ENCODE data around the gene GRAMD2A.

Gene GRAMD2A

DNA sequence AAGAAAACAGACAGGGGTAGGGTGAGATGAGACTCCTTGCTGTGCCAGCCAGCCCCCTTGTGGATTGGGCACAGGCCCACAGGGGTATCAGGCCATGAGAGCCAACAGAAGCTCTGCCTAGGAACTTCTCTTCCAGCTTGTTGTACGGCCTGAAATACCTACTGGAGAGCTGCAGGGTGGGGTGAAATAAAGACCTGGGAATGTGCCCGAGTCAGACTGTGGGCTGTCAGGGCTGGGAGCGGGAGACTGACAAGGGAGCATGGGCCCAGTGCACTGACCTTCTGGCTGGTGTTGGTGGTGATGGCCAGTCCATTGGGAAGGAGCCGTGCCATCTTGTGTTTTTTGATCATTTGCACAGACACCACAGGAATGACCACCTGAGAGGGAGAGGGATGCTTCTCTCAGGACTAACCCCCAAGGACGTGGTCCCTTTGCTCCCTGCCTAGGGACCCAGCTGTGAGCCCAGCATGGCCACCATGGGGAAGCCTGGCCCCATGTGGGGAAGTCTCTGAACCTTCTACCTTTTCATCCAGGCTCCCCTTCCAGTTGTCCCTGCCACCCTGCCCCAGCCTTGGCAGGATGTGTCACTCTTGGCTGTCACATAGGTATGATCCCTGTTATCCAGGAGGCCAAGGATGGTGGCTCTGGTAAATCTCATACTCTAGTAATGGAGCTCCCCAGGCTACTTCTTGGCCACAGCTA lies 30.7 kb downstream of the GRAMD2A start:
- DNase-seq: no peak

DNA sequence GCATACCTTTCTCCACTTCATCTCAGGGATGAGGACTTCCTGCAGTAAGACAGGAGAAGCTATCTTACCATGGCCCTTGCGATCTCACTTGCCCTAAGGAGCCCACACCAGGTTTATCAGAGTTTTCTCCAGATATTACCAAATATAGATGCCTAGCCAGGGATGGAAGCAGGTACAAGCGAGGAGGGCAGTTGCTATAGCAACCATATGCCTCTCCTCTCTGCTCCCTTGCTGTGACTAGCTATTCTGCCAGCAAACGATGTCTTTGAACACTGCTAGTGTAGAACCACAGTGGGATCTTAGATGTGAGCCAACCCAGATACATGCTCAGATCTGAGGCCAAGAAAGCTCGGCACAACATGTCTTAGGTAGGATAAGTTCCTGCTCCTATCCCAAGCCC lies 33.9 kb downstream of the GRAMD2A start:
- no peak for DNase-seq

DNA sequence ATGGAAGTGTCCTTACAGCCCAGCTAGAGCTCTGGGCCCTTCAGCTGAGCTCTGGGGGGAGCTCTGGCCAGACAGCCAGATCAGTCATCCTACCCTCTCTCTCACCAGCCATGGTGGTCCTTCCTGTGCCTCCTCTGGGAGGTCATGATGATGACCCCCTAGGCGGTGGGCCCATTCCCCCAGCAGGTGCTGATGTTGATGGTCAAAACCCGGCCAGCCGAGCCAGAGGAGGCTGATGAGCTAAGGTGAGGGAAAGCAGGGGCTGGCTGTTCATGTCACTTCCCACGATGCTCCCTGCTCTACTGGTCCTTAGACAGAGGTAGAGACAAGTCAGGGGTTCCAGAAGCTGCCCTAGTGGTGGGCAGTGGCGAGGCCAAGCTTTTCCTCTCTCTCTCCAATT lies 35.0 kb downstream of the GRAMD2A start:
- no peak for DNase-seq

DNA sequence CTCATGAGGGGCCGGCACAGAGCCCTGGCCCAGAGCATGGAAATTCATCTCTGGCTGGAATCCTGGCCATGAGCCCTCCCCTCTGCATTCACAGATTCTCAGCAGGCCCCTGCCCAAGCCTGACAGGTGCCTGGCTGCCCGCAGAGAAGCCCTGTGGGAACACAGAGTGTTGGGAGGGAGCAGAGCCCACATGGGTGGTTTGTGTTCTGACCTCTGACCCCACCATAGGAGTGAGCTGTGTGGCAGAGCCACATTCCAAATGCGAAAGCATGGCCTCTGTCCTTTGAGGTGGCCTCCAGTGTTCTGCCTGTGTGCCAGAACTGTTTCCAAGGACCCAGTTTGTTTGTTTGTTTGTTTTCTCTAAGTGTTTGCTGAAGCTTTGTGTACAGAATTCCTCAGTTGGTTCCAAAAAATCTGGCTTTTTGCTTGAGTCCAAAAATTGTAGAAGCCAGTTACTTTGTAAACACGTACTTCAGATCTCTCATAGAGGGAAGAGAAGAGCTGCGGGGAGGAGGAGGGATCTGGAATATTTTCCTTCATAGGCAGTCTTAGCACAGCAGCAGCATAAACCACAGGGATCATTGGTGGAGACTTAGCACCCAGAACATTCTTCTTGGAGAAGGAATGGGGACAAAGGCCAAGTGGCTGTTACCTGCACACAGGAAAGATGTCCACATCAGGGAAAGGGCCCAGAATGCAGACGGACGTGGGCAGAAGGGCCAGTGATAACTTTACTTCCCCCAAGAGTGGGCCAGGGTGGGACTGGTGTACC lies 36.0 kb downstream of the GRAMD2A start:
- no peak for DNase-seq

DNA sequence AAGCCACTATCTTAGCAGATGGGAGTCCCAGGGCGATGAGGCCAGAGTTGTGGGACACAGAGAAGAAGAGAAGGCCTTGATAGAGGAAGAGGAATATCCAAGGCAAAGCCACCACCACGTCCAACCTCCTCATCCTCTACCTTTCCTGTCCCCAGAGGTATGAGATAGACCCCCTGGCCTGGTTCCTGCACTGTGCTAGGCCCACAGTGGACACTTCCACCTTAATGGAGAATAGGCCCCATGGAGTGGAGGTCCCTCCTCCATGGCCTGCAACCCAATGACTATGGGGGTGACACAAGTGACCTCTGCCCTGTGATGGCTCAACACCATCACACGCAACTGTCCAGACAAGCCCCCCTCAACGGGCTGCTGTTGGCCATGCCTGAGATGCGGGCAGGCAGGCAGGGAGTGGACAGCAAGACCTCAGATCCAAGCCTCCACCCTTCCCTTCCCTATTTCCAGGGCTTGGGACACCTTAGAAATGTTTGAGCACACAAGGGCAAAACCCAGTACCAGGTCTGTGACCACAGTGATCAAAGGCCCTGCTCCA lies 36.8 kb downstream of the GRAMD2A start:
- DNase-seq: no peak

DNA sequence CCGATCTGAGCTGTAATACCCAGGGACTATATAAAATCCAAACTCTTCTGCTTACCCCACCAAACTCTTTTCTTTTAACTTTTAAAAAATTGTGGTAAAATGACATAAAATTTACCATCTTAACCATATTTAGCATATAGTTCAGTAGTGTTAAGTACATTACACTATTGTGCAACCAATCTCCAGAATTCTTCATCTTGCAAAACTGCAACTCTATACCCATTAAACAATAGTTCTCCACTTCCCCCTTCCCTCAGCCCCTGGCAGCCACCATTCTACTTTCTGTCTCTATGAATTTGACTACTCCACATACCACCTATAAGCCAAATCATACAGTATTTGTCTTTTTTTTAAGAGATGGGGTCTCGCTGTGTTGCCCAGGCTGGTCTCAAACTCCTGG lies 40.7 kb downstream of the GRAMD2A start:
- DNase-seq: no peak

DNA sequence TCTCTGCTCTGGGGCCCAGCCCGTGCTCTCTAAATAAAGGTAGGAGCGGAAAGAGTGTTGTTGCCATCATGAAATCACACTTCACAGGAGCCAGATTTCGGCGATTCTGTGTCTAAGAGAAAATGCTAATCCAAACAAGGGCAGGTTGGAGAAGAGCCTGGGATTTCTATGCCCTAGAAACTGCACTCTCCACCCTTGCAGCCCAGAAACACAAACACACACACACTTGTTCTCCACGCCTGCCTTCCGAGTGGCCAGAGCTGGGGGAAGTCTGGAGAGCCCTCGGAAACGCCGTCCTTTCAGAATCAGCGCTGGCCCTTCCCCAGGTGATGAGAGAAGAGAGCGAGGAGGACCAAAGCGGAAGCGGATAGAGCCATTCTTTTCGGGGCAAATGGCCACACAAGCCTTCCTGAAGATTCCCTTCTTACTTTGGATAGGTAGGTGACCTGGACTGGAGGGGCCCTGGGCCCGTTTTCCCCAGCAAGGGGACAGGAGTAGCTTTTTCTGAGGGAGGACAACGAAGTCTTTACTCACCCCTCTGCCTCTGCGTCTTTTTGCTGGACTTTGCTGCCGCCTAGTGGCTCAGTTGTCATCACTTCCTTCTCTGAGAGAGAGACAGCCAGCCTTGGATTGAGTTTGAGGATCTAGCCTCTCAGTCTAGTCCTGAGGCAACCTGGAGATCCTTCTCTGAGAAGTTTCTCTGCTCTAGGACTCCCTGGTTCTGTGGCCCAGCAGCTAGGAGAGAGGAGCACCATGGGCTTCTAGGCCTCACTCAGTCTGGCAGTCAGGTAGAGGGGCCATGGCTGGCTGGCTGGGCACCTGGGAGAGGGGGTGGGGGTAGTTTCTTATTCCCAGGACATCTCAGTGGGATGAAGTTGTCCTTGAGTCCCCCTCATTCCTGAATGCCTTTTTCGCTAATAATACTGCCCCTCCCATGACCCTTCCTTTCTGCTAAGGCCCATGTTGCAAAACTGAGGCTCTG lies 41.7 kb downstream of the GRAMD2A start:
- DNase-seq: peak; percentile 71

DNA sequence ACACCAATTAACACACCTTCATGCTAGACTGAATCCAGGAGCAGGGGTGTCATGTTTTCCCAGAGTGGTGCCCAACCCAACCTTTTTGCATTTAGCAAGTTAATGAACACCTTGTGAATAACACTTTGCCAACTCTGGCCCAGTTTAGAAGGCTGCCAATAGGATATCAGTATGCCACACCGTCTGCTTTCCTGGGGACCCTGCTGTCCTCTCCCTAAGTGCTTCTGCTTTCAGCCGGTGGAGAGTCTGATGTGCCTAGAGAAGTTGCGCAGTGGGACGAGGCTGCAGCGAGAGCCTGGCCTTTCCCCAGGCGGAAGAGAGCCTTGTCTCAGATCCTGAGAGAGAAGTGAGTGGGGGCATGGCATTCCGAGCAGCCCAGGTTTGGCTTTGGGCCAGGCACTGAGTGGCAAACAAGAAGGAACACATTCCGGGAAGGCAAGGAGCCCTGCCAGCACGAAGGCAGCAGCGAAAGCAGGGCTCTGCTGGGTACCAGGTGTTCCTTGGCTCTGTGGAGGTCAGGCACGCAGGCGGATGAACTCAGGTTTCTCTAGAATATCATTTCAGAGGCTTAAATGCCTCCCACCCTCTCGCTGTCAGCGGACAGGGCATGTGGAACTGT lies 42.5 kb downstream of the GRAMD2A start:
- DNase-seq: peak; percentile 17

DNA sequence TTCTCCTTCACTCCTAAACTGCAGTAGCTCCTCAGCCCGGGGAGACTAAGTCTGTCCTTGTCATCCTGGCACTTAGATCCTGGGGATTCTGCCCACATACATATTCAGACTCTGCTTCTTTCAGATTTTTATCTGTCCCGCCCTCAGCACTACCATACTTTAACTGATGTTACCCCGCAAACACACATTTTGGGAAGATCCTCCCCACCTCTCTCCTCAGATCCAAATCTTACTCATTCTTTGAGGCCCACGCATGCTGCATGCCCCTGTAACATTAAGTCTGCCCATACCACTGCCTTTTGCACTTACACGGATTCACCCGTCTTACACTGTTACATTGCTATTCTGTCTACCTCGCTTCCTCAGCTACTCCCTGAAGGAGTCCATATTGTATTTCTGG lies 43.3 kb downstream of the GRAMD2A start:
- no peak for DNase-seq

DNA sequence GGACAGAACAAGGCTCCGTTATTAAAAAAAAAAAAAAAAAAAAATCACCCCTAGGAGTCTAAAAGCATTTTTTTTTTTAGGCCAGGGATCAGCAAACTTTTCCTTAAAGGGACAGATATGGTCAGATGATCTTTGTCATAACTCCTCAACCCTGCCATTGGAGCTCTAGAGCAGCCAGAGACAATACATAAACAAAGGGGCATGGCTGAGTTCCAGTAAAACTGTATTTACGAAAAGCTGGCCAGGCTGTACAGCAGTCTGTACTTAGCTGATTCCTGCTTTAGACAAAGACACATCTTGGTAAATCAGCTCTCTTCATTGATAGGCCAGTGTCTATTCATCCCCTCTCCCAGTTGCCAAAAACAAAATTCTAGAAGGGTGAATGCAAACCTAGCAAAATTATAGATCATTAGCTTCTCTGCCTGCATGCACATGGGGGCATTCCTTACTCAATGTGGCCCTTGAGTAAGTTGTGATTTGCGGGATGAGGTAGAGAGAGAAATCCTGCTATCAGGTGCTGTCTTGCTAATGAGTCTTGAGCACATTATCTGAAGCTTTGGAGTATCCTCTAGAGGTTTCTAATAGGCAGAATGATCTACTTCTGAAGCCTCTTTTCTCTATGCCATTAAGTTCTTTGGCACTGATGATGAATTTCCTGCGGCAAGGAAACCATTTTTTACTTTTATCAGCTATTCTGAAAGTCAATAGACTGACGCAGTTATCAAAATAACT lies 44.2 kb downstream of the GRAMD2A start:
- peak; percentile 2 for DNase-seq

DNA sequence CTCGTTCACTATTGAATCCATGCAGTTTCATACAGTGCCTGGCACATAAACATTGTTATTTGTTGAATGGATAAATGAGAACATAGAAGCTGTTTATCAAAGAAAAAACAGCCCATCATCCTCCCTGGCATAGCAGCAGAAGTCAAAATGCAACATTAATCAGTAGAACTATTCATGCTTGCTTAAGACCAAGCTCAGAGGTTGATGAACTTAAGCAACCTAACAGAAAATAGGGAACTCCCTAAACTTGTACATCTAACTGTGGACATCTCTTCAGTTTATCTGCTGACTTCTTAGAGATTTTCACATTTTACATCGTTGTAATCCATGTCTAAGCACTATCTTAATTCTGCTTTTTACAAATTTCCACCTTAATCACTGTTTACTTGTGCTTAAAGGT lies 50.2 kb downstream of the GRAMD2A start:
- no peak for DNase-seq

DNA sequence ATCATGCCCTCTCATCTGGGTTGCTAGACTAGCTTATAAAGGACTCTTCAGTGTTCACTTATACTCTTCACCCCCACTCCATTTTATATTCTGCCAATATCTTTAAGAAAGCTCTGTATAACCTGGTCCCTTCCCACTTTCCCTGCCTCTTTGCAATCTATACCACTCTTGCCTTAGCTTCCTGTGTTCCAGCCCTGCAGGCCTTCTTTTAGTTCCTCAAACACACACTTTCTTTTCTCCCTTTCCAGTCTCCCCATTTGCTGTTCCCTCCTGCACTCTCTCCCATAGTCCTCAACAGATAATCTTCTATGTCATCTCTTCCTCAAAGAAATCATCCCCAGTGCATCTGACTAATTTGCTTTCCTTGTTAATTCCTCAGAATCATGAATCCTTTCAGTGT lies 50.7 kb downstream of the GRAMD2A start:
- no peak for DNase-seq

DNA sequence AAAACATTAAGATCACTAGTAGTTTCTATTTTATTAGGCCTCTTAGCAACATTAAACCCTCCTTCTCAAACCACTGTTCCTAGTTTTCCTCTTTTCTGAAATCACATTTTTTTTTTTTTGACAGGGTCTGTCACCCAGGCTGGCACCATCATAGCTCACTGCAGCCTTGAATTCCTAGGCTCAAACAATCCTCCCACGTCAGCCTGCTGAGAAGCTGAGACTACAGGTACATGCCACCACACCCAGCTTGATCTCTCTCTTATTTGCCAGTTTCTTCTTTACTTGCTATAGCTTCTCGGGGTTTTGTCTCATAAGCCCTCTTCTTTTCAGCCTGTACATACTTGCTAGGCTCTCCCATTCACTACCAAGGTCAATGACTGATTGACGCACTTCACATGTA lies 51.4 kb downstream of the GRAMD2A start:
- no peak for DNase-seq

DNA sequence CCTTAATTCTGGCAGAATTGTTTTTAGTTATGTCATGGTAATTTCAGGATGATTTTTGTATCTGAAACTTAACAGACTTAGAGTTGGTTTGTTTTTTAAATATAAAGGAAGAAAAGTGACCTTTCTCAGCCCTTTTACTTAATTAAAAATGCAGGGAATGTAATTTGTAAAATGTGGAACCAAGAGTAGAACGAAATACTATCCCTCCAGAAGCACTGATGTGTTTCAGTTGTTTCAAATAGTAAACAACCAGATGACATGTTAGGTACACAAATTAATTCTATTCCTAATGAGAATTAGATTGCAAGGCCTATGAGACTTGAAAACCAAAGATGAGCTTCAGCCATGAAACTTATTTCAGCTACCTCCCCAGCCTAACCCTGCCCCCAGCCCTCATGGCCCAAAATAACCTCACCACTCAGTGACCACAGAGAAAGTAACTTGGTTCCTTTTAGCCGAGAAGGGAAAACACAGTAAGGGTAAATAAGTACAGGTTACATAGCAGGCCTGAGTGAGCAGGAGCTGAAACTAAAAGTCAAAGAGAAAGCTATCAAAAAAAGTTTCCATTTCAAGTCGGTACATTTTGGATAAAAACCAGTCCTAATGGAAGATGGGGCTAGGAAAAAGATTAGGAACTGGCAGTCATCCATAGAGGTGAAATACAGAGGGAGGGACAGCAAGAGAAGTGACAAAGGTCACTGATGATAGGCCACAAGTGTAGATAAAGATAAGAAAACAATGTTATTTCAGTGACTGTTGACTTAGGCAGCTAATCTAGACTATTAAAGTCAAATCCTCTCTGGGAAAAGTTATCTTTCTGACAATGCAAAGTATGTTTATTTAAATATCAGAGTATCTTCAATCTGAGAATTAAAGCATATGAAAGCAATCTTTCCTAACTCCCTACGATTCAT lies 56.2 kb downstream of the GRAMD2A start:
- DNase-seq: no peak

DNA sequence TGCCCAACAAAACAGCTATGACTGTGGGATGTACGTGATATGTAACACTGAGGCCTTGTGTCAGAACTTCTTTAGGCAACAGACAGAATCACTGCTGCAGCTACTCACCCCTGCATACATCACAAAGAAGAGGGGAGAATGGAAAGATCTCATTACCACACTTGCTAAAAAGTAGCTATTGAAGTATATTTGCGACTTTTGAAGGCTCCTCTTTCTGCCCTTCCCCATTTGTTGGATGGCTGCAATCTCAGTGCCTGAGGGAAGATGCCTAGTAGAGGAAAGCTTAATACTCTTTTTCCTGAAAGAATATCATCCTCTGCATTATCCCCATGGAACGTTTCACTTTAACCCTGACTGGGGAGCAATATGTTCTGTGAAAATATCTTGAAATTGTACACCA lies 57.5 kb downstream of the GRAMD2A start:
- no peak for DNase-seq

DNA sequence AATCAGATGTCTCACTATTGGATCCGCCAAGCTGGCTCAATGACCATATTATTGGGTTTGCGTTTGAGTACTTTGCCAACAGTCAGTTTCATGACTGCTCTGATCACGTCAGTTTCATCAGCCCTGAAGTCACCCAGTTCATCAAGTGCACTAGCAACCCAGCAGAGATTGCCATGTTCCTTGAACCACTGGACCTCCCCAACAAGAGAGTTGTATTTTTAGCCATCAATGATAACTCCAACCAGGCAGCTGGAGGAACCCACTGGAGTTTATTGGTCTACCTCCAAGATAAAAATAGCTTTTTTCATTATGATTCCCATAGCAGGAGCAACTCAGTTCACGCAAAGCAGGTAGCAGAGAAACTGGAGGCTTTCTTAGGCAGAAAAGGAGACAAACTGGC lies 57.9 kb downstream of the GRAMD2A start:
- DNase-seq: no peak

DNA sequence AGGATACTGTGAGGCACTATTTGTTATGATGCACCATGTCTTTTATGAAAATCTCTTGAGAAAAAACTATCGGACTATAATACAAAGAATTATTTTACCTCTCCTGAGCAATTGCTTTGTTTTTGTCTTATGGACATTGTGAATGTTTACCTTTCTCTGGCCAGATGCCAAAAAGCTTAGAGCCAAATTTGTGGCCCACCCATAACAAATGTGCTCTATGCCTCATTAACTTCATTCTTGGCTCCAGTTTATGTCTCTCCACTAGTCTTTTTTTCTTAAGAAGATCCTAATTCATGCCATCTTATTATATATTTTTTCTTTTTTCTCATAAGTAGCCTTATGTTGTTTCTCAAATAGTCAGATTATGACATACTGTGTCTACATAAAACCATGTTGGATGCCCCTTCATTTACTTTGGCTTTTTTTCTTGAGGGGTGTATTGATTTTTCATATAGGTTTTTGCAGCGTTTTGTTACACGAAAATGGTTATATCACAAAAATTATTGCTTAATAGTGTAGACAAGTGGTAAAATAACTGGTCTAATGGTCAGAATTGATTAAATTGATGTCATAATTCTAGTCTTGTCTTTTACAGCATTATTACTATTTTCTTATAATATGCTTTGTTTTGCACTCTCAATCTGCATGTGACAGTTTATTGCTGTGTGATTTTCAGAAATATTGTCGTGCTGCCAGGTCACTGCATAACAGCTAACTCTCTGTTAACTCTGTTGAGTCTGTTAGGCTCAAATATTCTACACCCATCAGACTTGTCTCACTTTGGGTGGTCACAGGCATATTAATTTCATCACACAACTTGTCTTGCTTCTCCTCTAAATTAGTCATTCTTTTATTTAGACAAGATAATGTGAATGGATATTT lies 61.2 kb downstream of the GRAMD2A start:
- peak; percentile 75 for DNase-seq

DNA sequence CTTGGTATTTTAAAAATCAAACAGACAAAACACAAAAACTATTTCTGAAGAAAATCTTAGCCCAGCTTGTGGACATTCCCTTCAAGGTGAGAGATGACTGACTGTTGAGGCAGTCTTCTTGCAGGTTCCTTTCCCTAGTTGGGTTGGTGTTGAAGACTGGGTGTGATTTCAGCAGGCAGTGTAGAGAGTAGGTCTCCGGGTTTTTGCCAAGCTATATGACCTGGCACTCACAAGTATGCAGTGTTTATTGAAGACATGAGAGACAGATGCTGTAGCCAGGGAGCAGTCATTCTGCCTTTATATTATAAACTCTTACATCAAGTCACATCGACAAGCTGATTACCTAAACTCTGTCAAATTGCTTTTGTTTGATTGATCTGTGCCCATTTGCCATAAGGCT lies 61.9 kb downstream of the GRAMD2A start:
- peak; percentile 20 for DNase-seq

DNA sequence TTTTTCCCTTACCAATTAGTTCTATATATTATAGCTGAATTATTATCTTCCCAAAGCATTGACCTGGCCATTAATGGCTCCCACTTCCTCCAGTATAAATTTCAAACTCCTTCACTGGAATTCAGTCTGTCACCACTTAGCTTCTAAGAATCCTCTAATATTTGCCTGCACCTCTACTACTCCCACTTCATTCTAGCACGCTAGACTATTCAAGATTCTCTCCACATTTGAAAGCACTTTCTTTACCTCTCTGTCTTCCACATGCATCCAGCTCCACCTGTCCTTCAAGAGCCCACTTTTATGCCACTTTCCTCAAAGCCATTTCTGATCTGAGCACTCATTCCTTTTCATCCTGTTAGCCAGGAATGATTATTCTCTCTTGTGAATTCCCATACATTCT lies 64.4 kb downstream of the GRAMD2A start:
- DNase-seq: no peak

DNA sequence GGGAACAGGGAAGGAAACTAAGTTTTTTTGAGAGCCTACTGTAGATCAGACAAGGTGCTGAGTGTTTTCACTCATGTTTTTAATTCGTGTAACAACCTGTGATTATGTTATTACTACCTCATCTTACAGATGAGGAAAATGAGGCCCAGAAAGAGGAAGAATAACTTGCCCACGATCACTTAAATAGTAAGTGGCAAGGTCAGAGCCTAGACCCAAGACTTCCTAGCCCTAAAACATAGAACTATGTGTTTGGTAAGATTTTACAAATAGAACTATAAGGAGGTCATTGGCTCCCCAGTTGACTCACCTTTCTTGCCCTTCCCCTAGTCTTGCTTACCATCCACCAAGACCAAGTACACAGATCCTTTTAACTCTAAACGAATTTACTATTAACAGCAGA lies 65.7 kb downstream of the GRAMD2A start:
- no peak for DNase-seq

Data from NCI-H1092 (cell line).